Nephron progenitor cell (in vitro differentiated cells): ENCODE results near the gene MYDGF.

ENCODE experiments used
- DNase-seq: peaks from one replicate; pipeline ENCODE4 v3.0.0; 2021
- H3K27ac Mint-ChIP-seq: 2 replicates; pipeline ENCODE4 v1.8.0; 2021; ENCODE audit warnings: mild to moderate bottlenecking, moderate library complexity, mixed read lengths
- H3K27me3 Mint-ChIP-seq: 2 replicates; pipeline ENCODE4 v1.8.0; 2021; ENCODE audit warnings: mild to moderate bottlenecking, low read depth, mixed read lengths; ENCODE audit not compliant: poor library complexity
- H3K36me3 Mint-ChIP-seq: 2 replicates; pipeline ENCODE4 v1.8.0; 2021; ENCODE audit warnings: low read depth, mixed read lengths
- H3K4me1 Mint-ChIP-seq: 2 replicates; pipeline ENCODE4 v1.8.0; 2021; ENCODE audit warnings: mixed read lengths
- H3K4me3 Mint-ChIP-seq: 2 replicates; pipeline ENCODE4 v1.8.0; 2021; ENCODE audit warnings: mild to moderate bottlenecking, moderate library complexity, mixed read lengths
- H3K9me3 Mint-ChIP-seq: 2 replicates; pipeline ENCODE4 v1.8.0; 2021; ENCODE audit warnings: mild to moderate bottlenecking, moderate library complexity, mixed read lengths
- TF ChIP-seq, protein P1 (sequence below): fragments of 200-600 bp; sonication (generic); IDR thresholded peaks from 2 replicates; pipeline ENCODE4 v1.5.0; 2021; ENCODE audit warnings: antibody characterized with exemption

MYDGF gene

GRCh38 chr19:4714016-4714415 lies 43.9 kb upstream of the MYDGF start:
- Mint-ChIP-seq H3K27me3 (no peaks in the 10 kb centered on the region), H3K36me3 (peaks cover 47% of the 10 kb centered on the region), H3K9me3 (no peaks in the 10 kb centered on the region), H3K27ac (no peak overlapping the region), H3K4me3 (no peak overlapping the region), H3K4me1 (no peaks in the 10 kb centered on the region)
- DNase-seq, result no peak
- TF ChIP-seq, protein P1, sequence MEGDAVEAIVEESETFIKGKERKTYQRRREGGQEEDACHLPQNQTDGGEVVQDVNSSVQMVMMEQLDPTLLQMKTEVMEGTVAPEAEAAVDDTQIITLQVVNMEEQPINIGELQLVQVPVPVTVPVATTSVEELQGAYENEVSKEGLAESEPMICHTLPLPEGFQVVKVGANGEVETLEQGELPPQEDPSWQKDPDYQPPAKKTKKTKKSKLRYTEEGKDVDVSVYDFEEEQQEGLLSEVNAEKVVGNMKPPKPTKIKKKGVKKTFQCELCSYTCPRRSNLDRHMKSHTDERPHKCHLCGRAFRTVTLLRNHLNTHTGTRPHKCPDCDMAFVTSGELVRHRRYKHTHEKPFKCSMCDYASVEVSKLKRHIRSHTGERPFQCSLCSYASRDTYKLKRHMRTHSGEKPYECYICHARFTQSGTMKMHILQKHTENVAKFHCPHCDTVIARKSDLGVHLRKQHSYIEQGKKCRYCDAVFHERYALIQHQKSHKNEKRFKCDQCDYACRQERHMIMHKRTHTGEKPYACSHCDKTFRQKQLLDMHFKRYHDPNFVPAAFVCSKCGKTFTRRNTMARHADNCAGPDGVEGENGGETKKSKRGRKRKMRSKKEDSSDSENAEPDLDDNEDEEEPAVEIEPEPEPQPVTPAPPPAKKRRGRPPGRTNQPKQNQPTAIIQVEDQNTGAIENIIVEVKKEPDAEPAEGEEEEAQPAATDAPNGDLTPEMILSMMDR, result no peak

DNA sequence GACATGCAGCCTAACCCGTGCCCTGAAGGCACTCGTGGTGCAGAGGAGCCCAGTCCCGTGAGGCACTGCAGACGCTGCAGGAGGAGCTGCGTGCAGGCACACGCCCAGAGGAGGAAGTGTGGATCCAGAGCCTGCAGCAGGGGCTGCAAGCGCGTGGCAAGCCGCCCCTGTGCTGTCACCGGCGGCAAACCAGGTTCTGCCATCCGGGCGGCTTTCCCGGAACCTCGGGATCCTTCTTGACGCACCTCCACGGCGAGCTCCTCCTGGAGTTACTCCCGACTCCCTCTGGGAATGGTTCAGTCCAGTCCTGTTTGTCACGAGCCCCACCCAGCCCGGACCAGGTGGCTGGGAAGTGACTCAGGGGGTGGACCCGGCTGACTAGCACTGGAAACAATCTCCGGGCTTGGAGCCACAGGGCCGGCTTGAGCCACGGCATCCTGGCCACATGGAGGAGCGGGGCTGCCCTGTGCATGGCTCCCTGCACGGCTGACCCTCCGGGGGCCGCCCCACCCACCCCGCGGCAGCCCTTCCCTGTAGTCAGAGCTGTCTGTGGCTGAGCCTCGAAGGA lies 43.3 kb upstream of the MYDGF start:
- H3K4me1 Mint-ChIP-seq, result no peaks in the 10 kb centered on the region
- H3K9me3 Mint-ChIP-seq, result no peaks in the 10 kb centered on the region
- DNase-seq, result no peak
- no peak overlapping the region for H3K4me3 Mint-ChIP-seq
- peaks cover 51% of the 10 kb centered on the region for H3K36me3 Mint-ChIP-seq
- no peaks in the 10 kb centered on the region for H3K27me3 Mint-ChIP-seq
- TF ChIP-seq, protein P1, result no peak
- no peak overlapping the region for H3K27ac Mint-ChIP-seq

GRCh38 chr19:4712771-4713170 lies 42.6 kb upstream of the MYDGF start:
- no peak for DNase-seq
- H3K4me1 Mint-ChIP-seq, result no peaks in the 10 kb centered on the region
- peaks cover 55% of the 10 kb centered on the region for H3K36me3 Mint-ChIP-seq
- no peak overlapping the region for H3K27ac Mint-ChIP-seq
- H3K27me3 Mint-ChIP-seq, result no peaks in the 10 kb centered on the region
- H3K4me3 Mint-ChIP-seq, result no peak overlapping the region
- no peaks in the 10 kb centered on the region for H3K9me3 Mint-ChIP-seq
- TF ChIP-seq, protein P1, result no peak

DNA sequence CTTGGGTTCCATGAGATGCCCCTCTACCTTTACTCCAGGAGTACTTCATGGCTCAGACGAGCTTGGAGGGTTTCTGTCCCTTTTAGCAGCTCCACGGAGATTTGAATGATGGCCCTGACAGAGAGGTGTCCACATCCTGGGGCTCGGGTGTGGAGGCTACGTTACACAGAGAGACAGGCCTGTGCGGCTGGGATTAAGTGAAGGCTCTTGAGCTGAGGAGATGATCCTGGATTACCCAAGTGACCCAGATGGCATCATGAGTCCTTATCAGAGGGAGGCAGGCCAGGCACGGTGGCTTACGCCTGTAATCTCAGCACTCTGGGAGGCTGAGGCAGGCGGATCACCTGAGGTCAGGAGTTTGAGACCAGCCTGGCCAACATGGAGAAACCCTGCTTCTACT lies 41.1 kb upstream of the MYDGF start:
- H3K27ac Mint-ChIP-seq, result no peak overlapping the region
- H3K9me3 Mint-ChIP-seq, result no peaks in the 10 kb centered on the region
- no peak overlapping the region for H3K4me3 Mint-ChIP-seq
- peaks cover 59% of the 10 kb centered on the region for H3K36me3 Mint-ChIP-seq
- peaks cover 8% of the 10 kb centered on the region for H3K4me1 Mint-ChIP-seq
- H3K27me3 Mint-ChIP-seq, result no peaks in the 10 kb centered on the region
- TF ChIP-seq, protein P1, result no peak
- DNase-seq, result no peak

DNA sequence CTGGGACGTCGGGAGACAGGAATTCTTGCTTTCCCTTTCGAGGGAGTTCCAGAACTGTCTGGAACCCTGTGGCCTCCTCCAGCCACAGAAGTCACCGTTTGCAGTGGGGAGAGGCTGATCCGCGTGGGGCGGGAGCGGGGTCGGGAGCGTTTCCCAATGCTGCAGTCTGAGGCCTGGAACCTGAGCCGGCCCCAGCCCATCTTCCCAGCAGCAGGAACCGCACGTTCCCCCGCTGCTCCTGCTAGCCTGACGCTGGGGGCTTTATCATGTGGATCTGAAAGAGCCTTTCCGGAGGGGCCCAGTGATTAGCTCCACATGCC lies 40.1 kb upstream of the MYDGF start:
- DNase-seq, result no peak
- Mint-ChIP-seq H3K27me3 (no peaks in the 10 kb centered on the region), H3K36me3 (peaks cover 50% of the 10 kb centered on the region), H3K4me1 (peaks cover 8% of the 10 kb centered on the region), H3K4me3 (no peak overlapping the region), H3K27ac (no peak overlapping the region), H3K9me3 (no peaks in the 10 kb centered on the region)
- TF ChIP-seq, protein P1, result no peak

DNA sequence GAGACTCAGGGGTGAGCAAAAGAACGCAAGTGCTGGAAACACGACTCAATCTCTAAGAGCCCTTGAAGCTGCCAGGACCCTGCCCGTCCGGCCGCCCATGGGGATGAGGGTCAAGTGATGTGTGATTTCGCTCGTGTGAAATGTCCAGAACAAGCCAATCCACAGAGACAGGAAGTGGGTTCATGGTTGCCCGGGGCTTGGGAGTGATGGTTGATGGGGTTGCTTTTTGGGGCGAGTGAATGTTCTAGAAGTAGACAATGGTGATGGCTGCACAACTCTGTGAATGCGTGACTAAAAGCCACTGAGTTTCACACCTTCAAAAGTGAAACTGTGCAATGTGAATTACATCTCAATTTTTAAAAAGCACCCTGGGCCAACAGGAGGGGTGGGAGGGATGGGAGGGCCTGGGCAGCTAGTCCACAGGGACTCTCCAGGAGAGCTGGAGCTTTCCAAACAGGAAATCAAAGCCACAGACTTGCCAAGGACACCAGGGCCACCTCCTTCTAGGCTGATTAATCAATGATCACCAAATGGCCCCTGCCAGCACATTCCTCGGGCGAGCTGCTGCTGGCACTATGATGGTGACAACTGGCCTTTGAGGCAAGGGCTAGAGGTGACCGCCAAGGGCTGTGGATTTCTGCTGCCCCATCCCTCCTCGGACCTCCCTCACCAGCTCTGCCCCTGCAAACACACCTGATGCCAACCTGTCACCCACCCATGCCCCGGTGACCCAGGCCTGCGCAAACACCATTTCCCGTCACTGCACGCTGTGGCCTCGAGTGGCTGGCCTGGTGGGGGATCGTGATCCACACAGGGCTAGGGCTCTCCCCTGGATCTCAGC lies 39.5 kb upstream of the MYDGF start:
- Mint-ChIP-seq H3K4me1 (peaks cover 8% of the 10 kb centered on the region), H3K9me3 (no peaks in the 10 kb centered on the region), H3K36me3 (peaks cover 46% of the 10 kb centered on the region), H3K27ac (no peak overlapping the region), H3K4me3 (no peak overlapping the region), H3K27me3 (no peaks in the 10 kb centered on the region)
- TF ChIP-seq, protein P1, result no peak
- no peak for DNase-seq
